GM12865 (cell line): ENCODE data around the gene PPP2R5C.

Source experiments
- DNase-seq: peaks from one replicate; pipeline ENCODE4 v3.0.0; 2010; ENCODE audit warnings: low read depth
- H3K4me3 ChIP-seq: 2 replicates; pipeline ENCODE4 v1.5.1; 2011; ENCODE audit warnings: mild to moderate bottlenecking, low read depth, low read length, control low read depth
- CTCF ChIP-seq: IDR thresholded peaks from 2 replicates; pipeline ENCODE4 v1.5.1; 2011; ENCODE audit warnings: low read length, control low read depth, low read depth, inconsistent platforms; ENCODE audit not compliant: insufficient read depth; ENCODE audit errors: missing control alignments

PPP2R5C gene

GRCh38 chr14:101758913-101759593 lies 2.5 kb upstream of the PPP2R5C start:
- no peak for TF ChIP-seq CTCF
- H3K4me3 ChIP-seq: no peak overlapping the region
- DNase-seq: no peak

- H3K4me3 ChIP-seq: peak overlapping the region; percentile 38
- DNase-seq: peak; percentile 99
Measured at GRCh38 chr14:101760138-101761011, 1.1 kb upstream of the PPP2R5C start.

GRCh38 chr14:101761881-101762529 lies 496 bp downstream of the PPP2R5C start:
- peak overlapping the region; percentile 42 for H3K4me3 ChIP-seq
- no peak for TF ChIP-seq CTCF
- DNase-seq: peak; percentile 26

More at GRCh38 chr14:101760138-101761011, 1.1 kb upstream of the PPP2R5C start:
- TF ChIP-seq CTCF: no peak

- TF ChIP-seq CTCF: no peak
Measured at GRCh38 chr14:101762530-101763101, 1.1 kb downstream of the PPP2R5C start.

GRCh38 chr14:101763941-101764709 lies 2.6 kb downstream of the PPP2R5C start:
- no peak for DNase-seq
- no peak for TF ChIP-seq CTCF
- H3K4me3 ChIP-seq: no peak overlapping the region

More at GRCh38 chr14:101762530-101763101, 1.1 kb downstream of the PPP2R5C start:
- DNase-seq: no peak
- peak overlapping the region; percentile 42 for H3K4me3 ChIP-seq
